ENCODE data around the gene AP5B1.
"Not testable (repeated sequence)": the region's sequence is repeated elsewhere in the genome, so short reads cannot be mapped to it uniquely, and the experiment has no call there.

The AP5B1 gene

GRCh38 chr11:65771589-65772112 lies 9.1 kb downstream of the AP5B1 start:
- peaks cover 9% of the 10 kb centered on the region for H3K4me1 ChIP-seq (ENCODE audit: control insufficient read depth, insufficient read depth, low read length)
- H3K9me3 ChIP-seq (replicated peaks; ENCODE audit: low read length), result no peaks in the 10 kb centered on the region
- H3K36me3 ChIP-seq (ENCODE audit: insufficient read depth, low read length), result peaks cover 5% of the 10 kb centered on the region

GRCh38 chr11:65770951-65771567 lies 9.7 kb downstream of the AP5B1 start:
- H3K36me3 ChIP-seq (ENCODE audit: insufficient read depth, low read length), result peaks cover under 1% of the 10 kb centered on the region
- H3K4me1 ChIP-seq (ENCODE audit: control insufficient read depth, insufficient read depth, low read length), result peaks cover 3% of the 10 kb centered on the region
- no peak overlapping the region for H3K4me2 ChIP-seq (ENCODE audit: low read length)
- H3K9ac ChIP-seq (ENCODE audit: low read depth, low read length), result no peak overlapping the region
- H3K27me3 ChIP-seq (ENCODE audit: control insufficient read depth, insufficient read depth, low read length), result no peaks in the 10 kb centered on the region
- H3K9me3 ChIP-seq (replicated peaks; ENCODE audit: low read length), result no peaks in the 10 kb centered on the region
- H3K4me3 ChIP-seq (ENCODE audit: low read length), result no peak overlapping the region

More at GRCh38 chr11:65771589-65772112, 9.1 kb downstream of the AP5B1 start:
- Histone ChIP-seq H3K9ac (ENCODE audit: low read depth, low read length) (no peak overlapping the region), H3K4me2 (ENCODE audit: low read length) (no peak overlapping the region), H3K27me3 (ENCODE audit: control insufficient read depth, insufficient read depth, low read length) (no peaks in the 10 kb centered on the region), H3K4me3 (ENCODE audit: low read length) (no peak overlapping the region)

- H3K27me3 ChIP-seq (ENCODE audit: control insufficient read depth, insufficient read depth, low read length); H3K36me3 ChIP-seq (ENCODE audit: insufficient read depth, low read length); H3K9ac ChIP-seq (ENCODE audit: low read depth, low read length); H3K9me3 ChIP-seq (replicated peaks; ENCODE audit: low read length); H3K4me1 ChIP-seq (ENCODE audit: control insufficient read depth, insufficient read depth, low read length); H3K4me3 ChIP-seq (ENCODE audit: low read length); H3K4me2 ChIP-seq (ENCODE audit: low read length): not testable (repeated sequence)
Observed at GRCh38 chr11:65767806-65768205, 13.0 kb downstream of the AP5B1 start.

GRCh38 chr11:65767406-65767805 lies 13.4 kb downstream of the AP5B1 start:
- peaks cover 2% of the 10 kb centered on the region for H3K4me1 ChIP-seq (ENCODE audit: control insufficient read depth, insufficient read depth, low read length)
- H3K27me3 ChIP-seq (ENCODE audit: control insufficient read depth, insufficient read depth, low read length), result no peaks in the 10 kb centered on the region
- H3K9me3 ChIP-seq (replicated peaks; ENCODE audit: low read length), result no peaks in the 10 kb centered on the region
- H3K4me2 ChIP-seq (ENCODE audit: low read length), result no peak overlapping the region
- no peak overlapping the region for H3K9ac ChIP-seq (ENCODE audit: low read depth, low read length)
- H3K36me3 ChIP-seq (ENCODE audit: insufficient read depth, low read length), result no peaks in the 10 kb centered on the region
- H3K4me3 ChIP-seq (ENCODE audit: low read length), result no peak overlapping the region

GRCh38 chr11:65766535-65766934 lies 14.2 kb downstream of the AP5B1 start:
- Histone ChIP-seq H3K9me3 (replicated peaks; ENCODE audit: low read length) (no peaks in the 10 kb centered on the region), H3K36me3 (ENCODE audit: insufficient read depth, low read length) (no peaks in the 10 kb centered on the region), H3K4me1 (ENCODE audit: control insufficient read depth, insufficient read depth, low read length) (peaks cover 2% of the 10 kb centered on the region), H3K4me2 (ENCODE audit: low read length) (no peak overlapping the region), H3K9ac (ENCODE audit: low read depth, low read length) (no peak overlapping the region), H3K27me3 (ENCODE audit: control insufficient read depth, insufficient read depth, low read length) (no peaks in the 10 kb centered on the region), H3K4me3 (ENCODE audit: low read length) (no peak overlapping the region)

- H3K9ac ChIP-seq (ENCODE audit: low read depth, low read length), result no peak overlapping the region
- H3K4me2 ChIP-seq (ENCODE audit: low read length), result no peak overlapping the region
- no peaks in the 10 kb centered on the region for H3K4me1 ChIP-seq (ENCODE audit: control insufficient read depth, insufficient read depth, low read length)
- H3K4me3 ChIP-seq (ENCODE audit: low read length), result no peak overlapping the region
- H3K36me3 ChIP-seq (ENCODE audit: insufficient read depth, low read length), result no peaks in the 10 kb centered on the region
- H3K9me3 ChIP-seq (replicated peaks; ENCODE audit: low read length), result no peaks in the 10 kb centered on the region
- no peaks in the 10 kb centered on the region for H3K27me3 ChIP-seq (ENCODE audit: control insufficient read depth, insufficient read depth, low read length)
Observed at GRCh38 chr11:65764434-65764833, 16.3 kb downstream of the AP5B1 start.

DNA sequence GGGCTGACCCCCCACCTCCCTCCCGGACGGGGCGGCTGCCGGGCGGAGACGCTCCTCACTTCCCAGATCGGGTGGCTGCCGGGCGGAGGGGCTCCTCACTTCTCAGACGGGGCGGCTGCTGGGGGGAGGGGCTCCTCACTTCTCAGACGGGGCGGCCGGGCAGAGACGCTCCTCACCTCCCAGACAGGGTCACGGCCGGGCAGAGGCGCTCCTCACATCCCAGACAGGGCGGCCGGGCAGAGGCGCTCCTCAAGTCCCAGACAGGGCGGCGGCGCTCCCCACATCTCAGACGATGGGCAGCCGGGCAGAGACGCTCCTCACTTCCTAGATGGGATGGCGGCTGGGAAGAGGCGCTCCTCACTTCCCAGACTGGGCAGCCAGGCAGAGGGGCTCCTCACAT lies 18.0 kb downstream of the AP5B1 start:
- H3K9me3 ChIP-seq (replicated peaks; ENCODE audit: low read length); H3K27me3 ChIP-seq (ENCODE audit: control insufficient read depth, insufficient read depth, low read length); H3K4me1 ChIP-seq (ENCODE audit: control insufficient read depth, insufficient read depth, low read length); H3K4me3 ChIP-seq (ENCODE audit: low read length); H3K36me3 ChIP-seq (ENCODE audit: insufficient read depth, low read length); H3K9ac ChIP-seq (ENCODE audit: low read depth, low read length); H3K4me2 ChIP-seq (ENCODE audit: low read length): not testable (repeated sequence)

DNA sequence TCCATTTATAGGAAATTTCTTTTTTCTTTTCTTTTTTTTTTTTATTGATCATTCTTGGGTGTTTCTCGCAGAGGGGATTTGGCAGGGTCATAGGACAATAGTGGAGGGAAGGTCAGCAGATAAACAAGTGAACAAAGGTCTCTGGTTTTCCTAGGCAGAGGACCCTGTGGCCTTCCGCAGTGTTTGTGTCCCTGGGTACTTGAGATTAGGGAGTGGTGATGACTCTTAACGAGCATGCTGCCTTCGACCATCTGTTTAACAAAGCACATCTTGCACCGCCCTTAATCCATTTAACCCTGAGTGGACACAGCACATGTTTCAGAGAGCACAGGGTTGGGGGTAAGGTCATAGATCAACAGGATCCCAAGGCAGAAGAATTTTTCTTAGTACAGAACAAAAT lies 18.6 kb downstream of the AP5B1 start:
- H3K27me3 ChIP-seq (ENCODE audit: control insufficient read depth, insufficient read depth, low read length); H3K9me3 ChIP-seq (replicated peaks; ENCODE audit: low read length); H3K4me3 ChIP-seq (ENCODE audit: low read length); H3K4me1 ChIP-seq (ENCODE audit: control insufficient read depth, insufficient read depth, low read length); H3K36me3 ChIP-seq (ENCODE audit: insufficient read depth, low read length); H3K9ac ChIP-seq (ENCODE audit: low read depth, low read length); H3K4me2 ChIP-seq (ENCODE audit: low read length): not testable (repeated sequence)

GRCh38 chr11:65745049-65745448 lies 35.7 kb downstream of the AP5B1 start:
- Histone ChIP-seq H3K4me1 (ENCODE audit: control insufficient read depth, insufficient read depth, low read length) (no peaks in the 10 kb centered on the region), H3K27me3 (ENCODE audit: control insufficient read depth, insufficient read depth, low read length) (peaks cover 50% of the 10 kb centered on the region), H3K9ac (ENCODE audit: low read depth, low read length) (no peak overlapping the region), H3K4me3 (ENCODE audit: low read length) (no peak overlapping the region), H3K4me2 (ENCODE audit: low read length) (no peak overlapping the region), H3K9me3 (replicated peaks; ENCODE audit: low read length) (no peaks in the 10 kb centered on the region), H3K36me3 (ENCODE audit: insufficient read depth, low read length) (no peaks in the 10 kb centered on the region)

DNA sequence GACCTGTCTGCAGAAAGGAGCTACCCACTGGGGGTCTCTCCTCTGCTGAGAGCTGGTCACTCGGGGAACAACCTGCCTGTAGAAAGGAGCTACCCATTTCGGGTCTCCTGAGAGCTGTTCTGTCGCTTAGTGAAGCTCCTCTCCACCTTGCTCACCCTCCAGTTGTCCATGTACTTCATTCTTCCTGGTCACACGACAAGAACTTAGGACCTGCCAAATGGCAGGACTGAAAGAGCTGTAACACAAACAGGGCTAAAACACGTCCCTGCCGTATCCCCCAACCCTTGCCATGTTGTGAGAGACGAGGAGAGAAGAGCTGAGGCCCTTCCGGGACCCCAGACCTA lies 36.1 kb downstream of the AP5B1 start:
- no peaks in the 10 kb centered on the region for H3K9me3 ChIP-seq (replicated peaks; ENCODE audit: low read length)
- no peak overlapping the region for H3K4me2 ChIP-seq (ENCODE audit: low read length)
- no peaks in the 10 kb centered on the region for H3K4me1 ChIP-seq (ENCODE audit: control insufficient read depth, insufficient read depth, low read length)
- no peaks in the 10 kb centered on the region for H3K36me3 ChIP-seq (ENCODE audit: insufficient read depth, low read length)
- H3K9ac ChIP-seq (ENCODE audit: low read depth, low read length), result no peak overlapping the region
- peaks cover 46% of the 10 kb centered on the region for H3K27me3 ChIP-seq (ENCODE audit: control insufficient read depth, insufficient read depth, low read length)
- no peak overlapping the region for H3K4me3 ChIP-seq (ENCODE audit: low read length)

DNA sequence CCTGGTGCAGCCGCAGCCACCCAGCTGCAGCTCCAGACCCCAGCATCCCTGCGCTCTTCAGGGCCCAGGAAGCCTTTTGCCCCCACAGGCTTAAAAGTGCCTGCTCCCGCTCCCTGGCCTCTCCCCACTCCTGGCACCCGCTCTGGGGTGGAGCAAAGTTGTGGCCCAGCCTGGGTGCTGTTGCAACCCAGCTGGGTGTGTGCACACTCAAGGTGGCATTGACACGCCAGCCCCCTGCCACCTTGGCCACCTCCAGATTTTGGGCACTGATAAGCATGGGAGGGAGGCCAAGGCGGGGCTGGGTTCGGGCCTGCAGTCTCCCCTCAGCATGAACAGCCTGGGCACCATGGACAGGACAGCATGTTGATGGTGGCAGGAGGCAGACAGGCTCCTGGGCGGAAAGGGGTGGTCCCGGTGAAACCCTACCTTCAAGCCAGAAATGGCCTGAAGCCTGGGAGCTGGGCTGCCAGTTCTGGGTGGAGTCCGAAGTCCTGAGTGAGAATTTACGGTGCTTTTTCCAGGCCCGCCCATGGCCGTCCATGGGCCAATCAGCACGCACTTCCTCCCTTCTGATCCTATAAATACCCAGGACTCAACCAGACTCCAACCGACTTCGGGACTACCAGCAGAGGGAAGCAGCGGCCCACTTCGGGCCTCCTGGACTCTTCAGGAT lies 36.6 kb downstream of the AP5B1 start:
- no peak overlapping the region for H3K9ac ChIP-seq (ENCODE audit: low read depth, low read length)
- H3K4me2 ChIP-seq (ENCODE audit: low read length), result no peak overlapping the region
- H3K4me3 ChIP-seq (ENCODE audit: low read length), result no peak overlapping the region
- no peaks in the 10 kb centered on the region for H3K4me1 ChIP-seq (ENCODE audit: control insufficient read depth, insufficient read depth, low read length)
- no peaks in the 10 kb centered on the region for H3K9me3 ChIP-seq (replicated peaks; ENCODE audit: low read length)
- H3K36me3 ChIP-seq (ENCODE audit: insufficient read depth, low read length), result no peaks in the 10 kb centered on the region
- peaks cover 41% of the 10 kb centered on the region for H3K27me3 ChIP-seq (ENCODE audit: control insufficient read depth, insufficient read depth, low read length)

GRCh38 chr11:65743681-65744025 lies 37.1 kb downstream of the AP5B1 start:
- H3K4me1 ChIP-seq (ENCODE audit: control insufficient read depth, insufficient read depth, low read length), result no peaks in the 10 kb centered on the region

More at GRCh38 chr11:65743681-65744025, 37.1 kb downstream of the AP5B1 start:
- Histone ChIP-seq H3K4me3 (ENCODE audit: low read length) (no peak overlapping the region), H3K9ac (ENCODE audit: low read depth, low read length) (no peak overlapping the region), H3K36me3 (ENCODE audit: insufficient read depth, low read length) (no peaks in the 10 kb centered on the region), H3K27me3 (ENCODE audit: control insufficient read depth, insufficient read depth, low read length) (peaks cover 43% of the 10 kb centered on the region), H3K9me3 (replicated peaks; ENCODE audit: low read length) (no peaks in the 10 kb centered on the region), H3K4me2 (ENCODE audit: low read length) (no peak overlapping the region)
